ENCODE data around the gene PTGDS. TPM values are rescaled to one million over a fixed set of nuclear protein-coding genes. Genes with fewer than 3 reads are reported as not detected.

The PTGDS gene
- total RNA-seq, 2 donors from 2014 or later, result 1.3 TPM; not detected in 1

GRCh38 chr9:136951541-136952320 is 25.6 kb upstream of the PTGDS start, which contains the start of gene LCN12:
Gene LCN12, plus strand, starts transcription at chr9:136952273. Its CDS starts 55 bp downstream, at chr9:136952328.
- no peak for ATAC-seq (replicated peaks)
- H3K4me3 Mint-ChIP-seq, result peak within 1 kb of the TSS; percentile 73
- H3K27me3 Mint-ChIP-seq, result no peaks in the 10 kb centered on the region
- H3K9me3 Mint-ChIP-seq, result peaks cover 6% of the 10 kb centered on the region
- no peak within 1 kb of the TSS for H3K27ac Mint-ChIP-seq
- H3K36me3 Mint-ChIP-seq (ENCODE audit: low read depth), result no peaks in the 10 kb centered on the region
- peaks cover 7% of the 10 kb centered on the region for H3K4me1 Mint-ChIP-seq

- Mint-ChIP-seq H3K27ac (no peak overlapping the region), H3K4me3 (no peak overlapping the region), H3K27me3 (no peaks in the 10 kb centered on the region), H3K9me3 (peaks cover 8% of the 10 kb centered on the region), H3K4me1 (peaks cover 9% of the 10 kb centered on the region), H3K36me3 (ENCODE audit: low read depth) (no peaks in the 10 kb centered on the region)
- ATAC-seq (replicated peaks), result no peak
Observed at GRCh38 chr9:136952321-136952850, 24.9 kb upstream of the PTGDS start.

GRCh38 chr9:136952876-136953770 is 24.2 kb upstream of the PTGDS start:
- Mint-ChIP-seq H3K27me3 (no peaks in the 10 kb centered on the region), H3K4me1 (peaks cover 9% of the 10 kb centered on the region), H3K36me3 (ENCODE audit: low read depth) (no peaks in the 10 kb centered on the region), H3K9me3 (peaks cover 8% of the 10 kb centered on the region), H3K4me3 (no peak overlapping the region), H3K27ac (no peak overlapping the region)
- no peak for ATAC-seq (replicated peaks)

GRCh38 chr9:136953771-136954269 is 23.5 kb upstream of the PTGDS start:
- no peak for ATAC-seq (replicated peaks)
- Mint-ChIP-seq H3K9me3 (peaks cover 8% of the 10 kb centered on the region), H3K27ac (no peak overlapping the region), H3K4me3 (no peak overlapping the region), H3K27me3 (no peaks in the 10 kb centered on the region), H3K36me3 (ENCODE audit: low read depth) (no peaks in the 10 kb centered on the region), H3K4me1 (peaks cover 9% of the 10 kb centered on the region)

GRCh38 chr9:136954270-136955083 is 22.8 kb upstream of the PTGDS start:
- no peak for ATAC-seq (replicated peaks)
- Mint-ChIP-seq H3K27me3 (no peaks in the 10 kb centered on the region), H3K27ac (no peak overlapping the region), H3K4me1 (peaks cover 9% of the 10 kb centered on the region), H3K4me3 (no peak overlapping the region), H3K9me3 (peaks cover 8% of the 10 kb centered on the region), H3K36me3 (ENCODE audit: low read depth) (no peaks in the 10 kb centered on the region)

- H3K4me1 Mint-ChIP-seq, result peaks cover 9% of the 10 kb centered on the region
- H3K36me3 Mint-ChIP-seq (ENCODE audit: low read depth), result no peaks in the 10 kb centered on the region
- no peak overlapping the region for H3K27ac Mint-ChIP-seq
- H3K27me3 Mint-ChIP-seq, result no peaks in the 10 kb centered on the region
- H3K4me3 Mint-ChIP-seq, result no peak overlapping the region
- peaks cover 8% of the 10 kb centered on the region for H3K9me3 Mint-ChIP-seq
- no peak for ATAC-seq (replicated peaks)
Observed at GRCh38 chr9:136955202-136955942, 21.9 kb upstream of the PTGDS start.

- no peak overlapping the region for H3K27ac Mint-ChIP-seq
- no peak overlapping the region for H3K4me3 Mint-ChIP-seq
- no peak for ATAC-seq (replicated peaks)
- peaks cover 8% of the 10 kb centered on the region for H3K9me3 Mint-ChIP-seq
- H3K36me3 Mint-ChIP-seq (ENCODE audit: low read depth), result no peaks in the 10 kb centered on the region
- H3K27me3 Mint-ChIP-seq, result no peaks in the 10 kb centered on the region
- peaks cover 9% of the 10 kb centered on the region for H3K4me1 Mint-ChIP-seq
Observed at GRCh38 chr9:136955943-136956335, 21.4 kb upstream of the PTGDS start.

GRCh38 chr9:136956604-136957003 is 20.7 kb upstream of the PTGDS start:
- ATAC-seq (replicated peaks), result no peak
- Mint-ChIP-seq H3K4me1 (peaks cover 9% of the 10 kb centered on the region), H3K27ac (peak overlapping the region; percentile 36), H3K27me3 (no peaks in the 10 kb centered on the region), H3K36me3 (ENCODE audit: low read depth) (no peaks in the 10 kb centered on the region), H3K9me3 (peaks cover 8% of the 10 kb centered on the region), H3K4me3 (no peak overlapping the region)

GRCh38 chr9:136957461-136957860 is 19.8 kb upstream of the PTGDS start:
- Mint-ChIP-seq H3K27me3 (no peaks in the 10 kb centered on the region), H3K36me3 (ENCODE audit: low read depth) (no peaks in the 10 kb centered on the region), H3K9me3 (peaks cover 8% of the 10 kb centered on the region), H3K4me1 (peaks cover 9% of the 10 kb centered on the region), H3K4me3 (no peak overlapping the region), H3K27ac (no peak overlapping the region)
- no peak for ATAC-seq (replicated peaks)

GRCh38 chr9:136957901-136958300 is 19.4 kb upstream of the PTGDS start:
- Mint-ChIP-seq H3K4me3 (no peak overlapping the region), H3K4me1 (peaks cover 9% of the 10 kb centered on the region), H3K9me3 (peaks cover 8% of the 10 kb centered on the region), H3K27me3 (no peaks in the 10 kb centered on the region), H3K36me3 (ENCODE audit: low read depth) (no peaks in the 10 kb centered on the region), H3K27ac (no peak overlapping the region)
- no peak for ATAC-seq (replicated peaks)

GRCh38 chr9:136958473-136958872 is 18.8 kb upstream of the PTGDS start:
- peaks cover 8% of the 10 kb centered on the region for H3K9me3 Mint-ChIP-seq
- H3K27ac Mint-ChIP-seq, result no peak overlapping the region
- H3K36me3 Mint-ChIP-seq (ENCODE audit: low read depth), result no peaks in the 10 kb centered on the region
- no peak for ATAC-seq (replicated peaks)
- no peaks in the 10 kb centered on the region for H3K27me3 Mint-ChIP-seq
- H3K4me1 Mint-ChIP-seq, result peaks cover 9% of the 10 kb centered on the region
- H3K4me3 Mint-ChIP-seq, result no peak overlapping the region

- no peak overlapping the region for H3K27ac Mint-ChIP-seq
- H3K27me3 Mint-ChIP-seq, result no peaks in the 10 kb centered on the region
- H3K4me1 Mint-ChIP-seq, result peaks cover 9% of the 10 kb centered on the region
- H3K4me3 Mint-ChIP-seq, result no peak overlapping the region
- H3K36me3 Mint-ChIP-seq (ENCODE audit: low read depth), result no peaks in the 10 kb centered on the region
- peaks cover 8% of the 10 kb centered on the region for H3K9me3 Mint-ChIP-seq
- ATAC-seq (replicated peaks), result no peak
Observed at GRCh38 chr9:136958898-136959850, 18.1 kb upstream of the PTGDS start.
